ENCODE data around the gene OR5K1.

OR5K1 gene

DNA sequence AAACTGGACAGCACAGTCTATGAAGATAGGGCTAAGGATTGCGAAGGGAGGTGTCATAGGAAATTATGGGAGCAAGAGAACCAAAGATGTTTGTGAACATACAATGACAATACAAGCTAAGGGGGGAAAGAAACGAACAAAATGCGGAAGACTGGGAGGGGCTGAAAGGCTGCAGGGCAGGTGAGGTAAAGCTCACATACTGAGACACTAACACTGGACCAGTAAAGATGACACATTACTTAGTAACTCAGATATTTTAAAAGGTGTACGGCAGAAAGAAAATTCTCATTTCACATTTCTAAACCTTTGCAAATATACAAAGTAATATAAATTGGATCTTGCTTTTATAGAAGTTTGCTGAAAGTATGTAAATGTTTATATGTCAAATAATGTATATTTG, 49.6 kb downstream of the OR5K1 start:
- ATAC-seq (ENCODE audit: low read depth) (peak; percentile 78), DNase-seq (ENCODE audit: low spot score) (no peak)
- Histone ChIP-seq H3K27ac (ENCODE audit: poor library complexity, severe bottlenecking) (peak overlapping the region; percentile 96), H3K9me3 (ENCODE audit: severe bottlenecking) (no peaks in the 10 kb centered on the region), H3K4me1 (ENCODE audit: insufficient read depth, poor library complexity, severe bottlenecking) (peaks cover 32% of the 10 kb centered on the region), H3K36me3 (ENCODE audit: low read depth) (peaks cover 25% of the 10 kb centered on the region), H3K4me3 (ENCODE audit: severe bottlenecking) (no peak overlapping the region), H3K27me3 (ENCODE audit: insufficient read depth, poor library complexity, severe bottlenecking) (no peaks in the 10 kb centered on the region)
- TF ChIP-seq, protein P1, sequence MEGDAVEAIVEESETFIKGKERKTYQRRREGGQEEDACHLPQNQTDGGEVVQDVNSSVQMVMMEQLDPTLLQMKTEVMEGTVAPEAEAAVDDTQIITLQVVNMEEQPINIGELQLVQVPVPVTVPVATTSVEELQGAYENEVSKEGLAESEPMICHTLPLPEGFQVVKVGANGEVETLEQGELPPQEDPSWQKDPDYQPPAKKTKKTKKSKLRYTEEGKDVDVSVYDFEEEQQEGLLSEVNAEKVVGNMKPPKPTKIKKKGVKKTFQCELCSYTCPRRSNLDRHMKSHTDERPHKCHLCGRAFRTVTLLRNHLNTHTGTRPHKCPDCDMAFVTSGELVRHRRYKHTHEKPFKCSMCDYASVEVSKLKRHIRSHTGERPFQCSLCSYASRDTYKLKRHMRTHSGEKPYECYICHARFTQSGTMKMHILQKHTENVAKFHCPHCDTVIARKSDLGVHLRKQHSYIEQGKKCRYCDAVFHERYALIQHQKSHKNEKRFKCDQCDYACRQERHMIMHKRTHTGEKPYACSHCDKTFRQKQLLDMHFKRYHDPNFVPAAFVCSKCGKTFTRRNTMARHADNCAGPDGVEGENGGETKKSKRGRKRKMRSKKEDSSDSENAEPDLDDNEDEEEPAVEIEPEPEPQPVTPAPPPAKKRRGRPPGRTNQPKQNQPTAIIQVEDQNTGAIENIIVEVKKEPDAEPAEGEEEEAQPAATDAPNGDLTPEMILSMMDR (IDR thresholded peaks at IDR 0.05; ENCODE audit: poor library complexity, severe bottlenecking): no peak

DNA sequence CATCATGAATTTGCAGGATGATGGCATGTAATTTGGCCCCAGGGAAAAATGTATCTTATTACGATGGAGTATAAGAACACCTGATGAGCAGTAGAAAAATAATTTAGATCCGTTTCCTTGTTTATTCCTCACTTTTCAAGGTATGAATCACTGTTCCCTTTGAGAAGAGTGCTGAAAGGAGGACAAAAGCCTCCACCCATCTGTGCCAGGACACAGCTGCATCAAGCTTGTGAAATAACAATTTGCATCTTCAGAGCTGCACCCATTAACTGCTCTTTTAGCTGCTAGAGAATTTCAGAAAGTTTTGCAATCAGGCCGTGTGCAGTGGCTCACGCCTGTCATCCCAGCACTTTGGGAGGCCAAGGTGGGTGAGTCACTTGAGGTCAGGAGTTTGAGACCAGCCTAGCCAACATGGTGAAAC, 50.1 kb downstream of the OR5K1 start:
- DNase-seq (ENCODE audit: low spot score): peak; percentile 77
- no peaks in the 10 kb centered on the region for H3K9me3 ChIP-seq (ENCODE audit: severe bottlenecking)
- H3K36me3 ChIP-seq (ENCODE audit: low read depth): peaks cover 30% of the 10 kb centered on the region

DNA sequence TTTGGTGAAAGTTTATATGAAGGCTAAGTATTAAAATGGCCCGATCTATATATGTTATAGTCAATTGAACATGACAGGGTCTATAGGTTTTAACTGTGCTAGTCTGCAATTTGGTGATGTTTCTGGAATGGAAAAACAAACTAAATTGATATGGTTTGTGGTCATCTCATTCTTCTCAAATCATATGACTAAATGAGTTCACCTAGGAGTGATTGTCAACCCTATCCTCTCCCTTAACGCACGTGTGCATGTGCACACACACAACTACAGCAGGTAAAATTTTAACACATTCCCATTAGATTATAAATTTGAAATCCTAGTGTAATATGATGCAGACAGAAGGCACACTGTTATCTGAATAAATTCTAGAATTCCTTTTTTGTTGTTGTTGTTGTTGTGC, 50.7 kb downstream of the OR5K1 start:
- Histone ChIP-seq H3K27me3 (ENCODE audit: insufficient read depth, poor library complexity, severe bottlenecking) (no peaks in the 10 kb centered on the region), H3K36me3 (ENCODE audit: low read depth) (peaks cover 36% of the 10 kb centered on the region), H3K9me3 (ENCODE audit: severe bottlenecking) (no peaks in the 10 kb centered on the region), H3K4me3 (ENCODE audit: severe bottlenecking) (no peak overlapping the region), H3K4me1 (ENCODE audit: insufficient read depth, poor library complexity, severe bottlenecking) (peaks cover 32% of the 10 kb centered on the region), H3K27ac (ENCODE audit: poor library complexity, severe bottlenecking) (peak overlapping the region; percentile 96)
- TF ChIP-seq, protein P1 (IDR thresholded peaks at IDR 0.05; ENCODE audit: poor library complexity, severe bottlenecking): no peak
- ATAC-seq (ENCODE audit: low read depth) (no peak), DNase-seq (ENCODE audit: low spot score) (no peak)

More for the DNA sequence above, 50.1 kb downstream of the OR5K1 start:
- Histone ChIP-seq H3K4me1 (ENCODE audit: insufficient read depth, poor library complexity, severe bottlenecking) (peaks cover 32% of the 10 kb centered on the region), H3K4me3 (ENCODE audit: severe bottlenecking) (no peak overlapping the region), H3K27ac (ENCODE audit: poor library complexity, severe bottlenecking) (peak overlapping the region; percentile 96), H3K27me3 (ENCODE audit: insufficient read depth, poor library complexity, severe bottlenecking) (no peaks in the 10 kb centered on the region)
- peak; percentile 94 for ATAC-seq (ENCODE audit: low read depth)
- TF ChIP-seq, protein P1 (IDR thresholded peaks at IDR 0.05; ENCODE audit: poor library complexity, severe bottlenecking): no peak

DNA sequence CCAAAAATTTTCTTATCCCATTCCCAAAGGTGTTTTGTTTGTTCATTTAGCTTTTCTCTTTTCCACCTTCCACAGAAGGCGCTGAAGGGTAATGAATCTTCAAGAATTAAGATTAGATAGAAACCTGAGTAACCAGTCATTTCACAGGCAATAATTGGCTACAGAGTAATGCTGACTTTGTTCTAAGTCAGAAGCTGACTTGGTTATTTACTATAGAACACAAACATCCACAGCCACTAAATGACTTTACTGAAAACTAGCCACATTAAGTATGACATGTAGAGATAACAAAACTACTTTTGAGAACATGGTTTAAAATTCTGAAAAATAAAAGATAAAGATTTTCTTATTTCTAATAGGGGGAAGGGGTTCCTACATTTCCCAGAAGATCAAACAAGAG, 51.9 kb downstream of the OR5K1 start:
- ATAC-seq (ENCODE audit: low read depth): no peak
- Histone ChIP-seq H3K4me3 (ENCODE audit: severe bottlenecking) (no peak overlapping the region), H3K36me3 (ENCODE audit: low read depth) (peaks cover 49% of the 10 kb centered on the region), H3K27ac (ENCODE audit: poor library complexity, severe bottlenecking) (peak overlapping the region; percentile 96), H3K4me1 (ENCODE audit: insufficient read depth, poor library complexity, severe bottlenecking) (peaks cover 34% of the 10 kb centered on the region), H3K9me3 (ENCODE audit: severe bottlenecking) (no peaks in the 10 kb centered on the region), H3K27me3 (ENCODE audit: insufficient read depth, poor library complexity, severe bottlenecking) (no peaks in the 10 kb centered on the region)
- TF ChIP-seq, protein P1 (IDR thresholded peaks at IDR 0.05; ENCODE audit: poor library complexity, severe bottlenecking): no peak
- DNase-seq (ENCODE audit: low spot score): no peak

DNA sequence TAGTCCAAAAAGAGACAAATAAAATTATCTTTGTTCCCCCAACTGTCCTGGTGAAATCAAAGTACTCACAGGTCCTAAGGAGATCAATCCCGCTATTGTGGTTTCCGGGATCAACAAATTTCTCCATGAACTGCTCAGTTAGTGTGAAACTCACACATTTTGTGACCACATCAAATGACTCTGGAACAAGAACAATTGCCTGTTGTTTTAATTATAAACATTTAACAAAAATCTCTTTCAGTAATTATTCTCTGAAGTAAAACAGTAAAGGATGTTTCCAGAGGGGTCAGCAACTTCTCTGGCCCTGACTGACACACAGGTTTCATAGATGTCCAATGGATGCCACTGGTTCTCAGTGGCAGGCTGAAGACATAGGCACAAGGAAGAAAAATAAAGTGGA, 55.8 kb downstream of the OR5K1 start:
- H3K4me1 ChIP-seq (ENCODE audit: insufficient read depth, poor library complexity, severe bottlenecking): peaks cover 20% of the 10 kb centered on the region
- H3K36me3 ChIP-seq (ENCODE audit: low read depth): peaks cover 64% of the 10 kb centered on the region
- ATAC-seq (ENCODE audit: low read depth) (no peak), DNase-seq (ENCODE audit: low spot score) (no peak)
- no peak overlapping the region for H3K4me3 ChIP-seq (ENCODE audit: severe bottlenecking)
- TF ChIP-seq, protein P1 (IDR thresholded peaks at IDR 0.05; ENCODE audit: poor library complexity, severe bottlenecking): no peak
- H3K27me3 ChIP-seq (ENCODE audit: insufficient read depth, poor library complexity, severe bottlenecking): no peaks in the 10 kb centered on the region
- H3K27ac ChIP-seq (ENCODE audit: poor library complexity, severe bottlenecking): no peak overlapping the region
- H3K9me3 ChIP-seq (ENCODE audit: severe bottlenecking): no peaks in the 10 kb centered on the region

All from RWPE2 (cell line).